ENCODE measurements around the gene VENTX. TPM values are rescaled to one million over a fixed set of nuclear protein-coding genes. Genes with fewer than 3 reads are reported as not detected.
A peak's percentile ranks its signal among the peaks of the same experiment; 100 is the strongest.

Gene VENTX
- total RNA-seq, 2 donors from 2014 or later, result 0.44 to 0.63 TPM

GRCh38 chr10:133258818-133259601, 21.4 kb downstream of the VENTX start:
- TF ChIP-seq CTCF (IDR thresholded peaks at IDR 0.05), result no peak
- H3K27me3 ChIP-seq, result no peaks in the 10 kb centered on the region
- peak overlapping the region; percentile 52 to 60 for H3K27ac ChIP-seq
- peaks cover 0 to 52% of the 10 kb centered on the region in 2 donors for H3K4me1 ChIP-seq
- no peak overlapping the region for H3K4me3 ChIP-seq
- no peaks in the 10 kb centered on the region for H3K36me3 ChIP-seq
- H3K9me3 ChIP-seq, result no peaks in the 10 kb centered on the region
- peak; percentile 96 for DNase-seq (ENCODE audit: low spot score)

- no peaks in the 10 kb centered on the region for H3K27me3 ChIP-seq
- H3K4me1 ChIP-seq, result peaks cover 0 to 52% of the 10 kb centered on the region in 2 donors
- peak; percentile 60 for DNase-seq (ENCODE audit: low spot score)
- no peaks in the 10 kb centered on the region for H3K9me3 ChIP-seq
- no peak for TF ChIP-seq CTCF (IDR thresholded peaks at IDR 0.05)
- no peak overlapping the region for H3K4me3 ChIP-seq
- H3K27ac ChIP-seq, result peak overlapping the region; percentile 41 to 52
- H3K36me3 ChIP-seq, result no peaks in the 10 kb centered on the region
Measured at GRCh38 chr10:133259602-133259989, 21.9 kb downstream of the VENTX start.

- Histone ChIP-seq H3K36me3 (no peaks in the 10 kb centered on the region), H3K9me3 (no peaks in the 10 kb centered on the region), H3K4me1 (peaks cover 0 to 52% of the 10 kb centered on the region in 2 donors), H3K27me3 (no peaks in the 10 kb centered on the region), H3K4me3 (peak overlapping the region; percentile 74 to 76), H3K27ac (peak overlapping the region; percentile 87 to 88)
- no peak for TF ChIP-seq CTCF (IDR thresholded peaks at IDR 0.05)
- DNase-seq (ENCODE audit: low spot score), result peak; percentile 61
Measured at GRCh38 chr10:133260895-133261725, 23.5 kb downstream of the VENTX start.

- TF ChIP-seq CTCF (IDR thresholded peaks at IDR 0.05), result no peak
- no peaks in the 10 kb centered on the region for H3K27me3 ChIP-seq
- no peaks in the 10 kb centered on the region for H3K9me3 ChIP-seq
- peak overlapping the region; percentile 87 to 88 for H3K27ac ChIP-seq
- peak overlapping the region; percentile 74 to 76 for H3K4me3 ChIP-seq
- peak; percentile 84 for DNase-seq (ENCODE audit: low spot score)
- H3K36me3 ChIP-seq, result no peaks in the 10 kb centered on the region
- peaks cover 0 to 52% of the 10 kb centered on the region in 2 donors for H3K4me1 ChIP-seq
Measured at GRCh38 chr10:133261726-133262325, 24.2 kb downstream of the VENTX start.

- no peaks in the 10 kb centered on the region for H3K36me3 ChIP-seq
- H3K4me3 ChIP-seq, result no peak overlapping the region
- H3K9me3 ChIP-seq, result no peaks in the 10 kb centered on the region
- H3K27me3 ChIP-seq, result no peaks in the 10 kb centered on the region
- DNase-seq (ENCODE audit: low spot score), result no peak
- H3K27ac ChIP-seq, result no peak overlapping the region
- no peak for TF ChIP-seq CTCF (IDR thresholded peaks at IDR 0.05)
- peaks cover 0 to 45% of the 10 kb centered on the region in 2 donors for H3K4me1 ChIP-seq
Measured at GRCh38 chr10:133262696-133263095, 25.0 kb downstream of the VENTX start.

Data from right atrium auricular region (tissue), 2 donors.